K562 (cell line): ENCODE results near the gene DCUN1D3. TPM values are rescaled to one million over a fixed set of nuclear protein-coding genes. Genes with fewer than 3 reads are reported as not detected.

ENCODE experiments used
- ATAC-seq: fragments of 200-7000 bp; cut with Tn5 transposase; 3 replicates; pipeline ENCODE4 v1.9.1; 2020; ENCODE audit warnings: moderate library complexity
- BruUV-seq: library from RNA; stranded (reverse); fragments of 400-500 nt; replicated peaks from 2 replicates; lab custom pipeline; 2021; lab: Mats Ljungman, UMichigan
- CTCF ChIA-PET: fragments of 300-600 bp; formaldehyde crosslinking; extraction: SDS; loops from one replicate; lab custom pipeline; 2021; ENCODE audit warnings: low intra/inter-chr PET ratio; lab: Yijun Ruan, JAX
- POLR2A ChIA-PET: fragments of 300-600, 350-650 bp; sonication (Branson Sonifier 250); formaldehyde crosslinking; extraction: SDS; loops from one replicate; lab custom pipeline; 2021; ENCODE audit warnings: antibody characterized with exemption, inconsistent platforms; lab: Yijun Ruan, JAX
- DNase-seq, 4 experiments: peaks; one replicate each; pipeline versions ENCODE4 v3.0.0 to v3.0.0-alpha.2; 2011 to 2018; ENCODE audit warnings: low spot score in 3 of 4, mixed read lengths in 3 of 4; ENCODE audit errors: extremely low read depth in 1 of 4
- FAIRE-seq: peaks from 2 replicates; lab custom pipeline; 2011; peaks lifted over from hg19 to GRCh38; lab: Jason Lieb, UNC
- H2AFZ ChIP-seq: 2 replicates; pipeline ENCODE4 v1.6.0; 2011; ENCODE audit warnings: low read depth, low read length, control low read depth, inconsistent platforms
- H3K27ac ChIP-seq: fragments of 200-600 bp; 3 replicates; pipeline ENCODE4 v1.8.0; 2011; ENCODE audit warnings: low read depth, mild to moderate bottlenecking, control low read depth, inconsistent platforms, low read length, moderate library complexity, mixed read lengths; ENCODE audit errors: extremely low read depth
- H3K27me3 ChIP-seq, 2 experiments: fragments of 300-600 bp in 1 of 2; 2 replicates in 1 of 2; 3 replicates in 1 of 2; pipeline versions ENCODE4 v1.6.0 to v1.8.0; 2011; ENCODE audit warnings: inconsistent platforms in 2 of 2, low read length in 2 of 2, mild to moderate bottlenecking in 1 of 2, mixed read lengths in 1 of 2, moderate library complexity in 1 of 2; ENCODE audit not compliant: control insufficient read depth in 2 of 2, insufficient read depth in 2 of 2
- H3K36me3 ChIP-seq: fragments of 300-600 bp; 3 replicates; pipeline ENCODE4 v1.8.0; 2011; ENCODE audit warnings: mild to moderate bottlenecking, low read length, inconsistent platforms; ENCODE audit not compliant: control insufficient read depth, insufficient read depth
- H3K4me1 ChIP-seq, 2 experiments: fragments of 200-600 bp in 1 of 2; replicated peaks in 1 of 2; 2 replicates in 1 of 2; 3 replicates in 1 of 2; pipeline versions ENCODE4 v1.5.1 to v1.8.0; 2011; ENCODE audit warnings: inconsistent platforms in 2 of 2, low read length in 2 of 2, mild to moderate bottlenecking in 1 of 2, mixed read lengths in 1 of 2, moderate library complexity in 1 of 2; ENCODE audit not compliant: control insufficient read depth in 2 of 2, insufficient read depth in 2 of 2
- H3K4me2 ChIP-seq: 2 replicates; pipeline ENCODE4 v1.6.1; 2011; ENCODE audit warnings: low read length, control low read depth, inconsistent platforms, mixed read lengths; ENCODE audit not compliant: insufficient read depth
- H3K4me3 ChIP-seq: fragments of 200-600 bp; sonication (generic), shearing (Covaris generic); 2 replicates; pipeline ENCODE4 v1.5.1; 2016; ENCODE audit warnings: control low read depth, inconsistent platforms
- H3K79me2 ChIP-seq: fragments of 200-600 bp; 3 replicates; pipeline ENCODE4 v1.8.0; 2011; ENCODE audit warnings: low read length, inconsistent platforms; ENCODE audit not compliant: control insufficient read depth, insufficient read depth
- H3K9ac ChIP-seq, 2 experiments: 2 replicates each; pipeline versions ENCODE4 v1.6.0 to v1.6.1; 2011; ENCODE audit warnings: low read depth in 2 of 2, low read length in 2 of 2, control low read depth in 1 of 2, inconsistent platforms in 1 of 2, mild to moderate bottlenecking in 1 of 2, mixed read lengths in 1 of 2; ENCODE audit not compliant: insufficient read depth in 1 of 2
- H3K9me1 ChIP-seq: one replicate; pipeline ENCODE4 v1.6.0; 2011; ENCODE audit warnings: inconsistent platforms, mild to moderate bottlenecking, low read length, moderate library complexity; ENCODE audit not compliant: control insufficient read depth, insufficient read depth
- H3K9me3 ChIP-seq: replicated peaks from 2 replicates; pipeline ENCODE4 v1.5.1; 2011; ENCODE audit warnings: low read depth, low read length, inconsistent platforms; ENCODE audit not compliant: control insufficient read depth, insufficient read depth
- H4K20me1 ChIP-seq: replicated peaks from 2 replicates; pipeline ENCODE4 v1.6.1; 2011; ENCODE audit warnings: low read length, inconsistent platforms, mixed read lengths; ENCODE audit not compliant: control insufficient read depth, insufficient read depth
- ADNP ChIP-seq: fragments of 200-800 bp; sonication (Bioruptor generic); IDR thresholded peaks from 2 replicates; pipeline ENCODE4 v1.6.1; 2016; ENCODE audit warnings: missing genetic modification characterization, missing compliant biosample characterization
- ASH1L ChIP-seq: fragments of 450-650 bp; IDR thresholded peaks from 2 replicates; pipeline ENCODE4 v1.6.1; 2018; ENCODE audit warnings: borderline replicate concordance, mild to moderate bottlenecking, low read depth; ENCODE audit not compliant: partially characterized antibody
- CBX1 ChIP-seq: sonication (generic); IDR thresholded peaks from 2 replicates; pipeline ENCODE4 v1.6.1; 2016; ENCODE audit warnings: antibody characterized with exemption, low read depth, mild to moderate bottlenecking
- CBX5 ChIP-seq: IDR thresholded peaks from 2 replicates; pipeline ENCODE4 v1.6.1; 2014; ENCODE audit warnings: low read depth, borderline replicate concordance
- GABPA ChIP-seq: fragments of 200-800 bp; sonication (Bioruptor generic); conservative IDR thresholded peaks from 2 replicates; pipeline ENCODE4 v1.6.1; 2016; ENCODE audit warnings: low read depth, missing genetic modification characterization, missing compliant biosample characterization
- HMGN3 ChIP-seq: IDR thresholded peaks from 2 replicates; pipeline ENCODE4 v1.6.1; 2011; ENCODE audit warnings: borderline replicate concordance, low read depth, mild to moderate bottlenecking, mixed read lengths, low read length; ENCODE audit not compliant: insufficient read length; ENCODE audit errors: extremely low read depth
- MTF1 ChIP-seq: fragments of 250-450 bp; sonication (Bioruptor Pico); IDR thresholded peaks from 2 replicates; pipeline ENCODE4 v1.9.0; 2021; ENCODE audit warnings: moderate library complexity, mild to moderate bottlenecking, inconsistent platforms, borderline replicate concordance
- NFE2L1 ChIP-seq: fragments of 450-650 bp; IDR thresholded peaks from 2 replicates; pipeline ENCODE4 v1.6.1; 2016; ENCODE audit warnings: missing genetic modification characterization, low read depth, mild to moderate bottlenecking, missing compliant biosample characterization, moderate library complexity, borderline replicate concordance
- OTX1 ChIP-seq: fragments of 450-650 bp; formaldehyde crosslinking; IDR thresholded peaks from 2 replicates; pipeline ENCODE4 v1.4.0; 2022; ENCODE audit warnings: mild to moderate bottlenecking
- PHTF2 ChIP-seq: fragments of 250-450 bp; sonication (Bioruptor Pico); IDR thresholded peaks from 2 replicates; pipeline ENCODE4 v1.5.0; 2021; ENCODE audit warnings: mild to moderate bottlenecking
- POLR2B ChIP-seq: fragments of 450-650 bp; IDR thresholded peaks from 2 replicates; pipeline ENCODE4 v1.6.1; 2018; ENCODE audit warnings: low read depth; ENCODE audit not compliant: partially characterized antibody
- TAF7 ChIP-seq: fragments of 450-650 bp; IDR thresholded peaks from 2 replicates; pipeline ENCODE4 v1.6.1; 2016; ENCODE audit warnings: missing genetic modification characterization, missing compliant biosample characterization
- ZBTB1 ChIP-seq: sonication (generic); formaldehyde crosslinking; IDR thresholded peaks from 2 replicates; pipeline ENCODE4 v1.8.1; 2023; ENCODE audit warnings: missing genetic modification reagents, low read depth, mild to moderate bottlenecking, borderline replicate concordance
- ZBTB17 ChIP-seq: fragments of 450-650 bp; formaldehyde crosslinking; IDR thresholded peaks from 2 replicates; pipeline ENCODE4 v1.4.0; 2020; ENCODE audit warnings: mild to moderate bottlenecking
- ZNF133 ChIP-seq: fragments of 250-450 bp; sonication (Bioruptor Pico); IDR thresholded peaks from 2 replicates; pipeline ENCODE4 v1.4.0; 2020; ENCODE audit warnings: mild to moderate bottlenecking
- ZNF174 ChIP-seq: fragments of 250-450 bp; sonication (Bioruptor Pico); IDR thresholded peaks from 2 replicates; pipeline ENCODE4 v1.4.0; 2020; ENCODE audit warnings: mild to moderate bottlenecking
- ZNF780A ChIP-seq: fragments of 250-450 bp; sonication (Bioruptor Pico); IDR thresholded peaks from 2 replicates; pipeline ENCODE4 v1.5.0; 2021; ENCODE audit warnings: mild to moderate bottlenecking
- ZNF79 ChIP-seq: fragments of 250-450 bp; sonication (Bioruptor Pico); IDR thresholded peaks from 2 replicates; pipeline ENCODE4 v1.4.0; 2020; ENCODE audit warnings: low read depth, mild to moderate bottlenecking, moderate library complexity
- WGBS: fragments of 100-300 bp; shearing (Covaris generic); methylation state at CpG from one replicate; pipeline ENCODE4 v1.1.6; 2016; ENCODE audit warnings: low coverage, mixed read lengths; ENCODE audit not compliant: insufficient coverage; ENCODE audit errors: missing lambda C conversion rate; 5-methylcytosine and 5-hydroxymethylcytosine counted together
- in situ Hi-C: fragments of 300-500 bp; cut with MboI; formaldehyde crosslinking; loops from 4 replicates; pipeline ENCODE4 v1.15.0; 2018; ENCODE audit warnings: inconsistent platforms, mixed read lengths
- intact Hi-C: fragments of 100-400 bp; cut with micrococcal nuclease; formaldehyde crosslinking; loops from 2 replicates; pipeline ENCODE4 v1.14.2; 2022
- polyA plus RNA-seq, 8 experiments: library from polyadenylated mRNA; depleted of rRNA in 4 of 8; stranded (reverse) in 5 of 8; unstranded in 3 of 8; fragments of >200 nt; fragmentation: Nextera tagmentation in 2 of 8; fragmentation: Illumina TruSeq in 1 of 8; extraction: Ambion mirVana in 2 of 8; extraction: Trizol in 1 of 8; gene quantifications; 2 replicates each; pipeline versions ENCODE4 v1.2.1 to v1.2.3, GENCODE V29; 2011 to 2014; ENCODE audit warnings: inconsistent platforms in 1 of 8, missing spikeins in 1 of 8
- total RNA-seq, 7 experiments: library from RNA; depleted of rRNA in 6 of 7; stranded (reverse); fragments of >200 nt in 6 of 7; fragmentation: Illumina TruSeq in 2 of 7; extraction: Trizol in 2 of 7; gene quantifications; 2 replicates each; pipeline versions ENCODE4 v1.2.1 to v1.2.3, GENCODE V29; 2011 to 2021; ENCODE audit warnings: low replicate concordance in 1 of 7

DCUN1D3 gene
- total and polyA plus RNA-seq, 9 of the 15 experiments (the other 6 are each of a cell fraction or from before 2014, with no cell fraction given), result 1.0 to 4.7 (median 2.2) TPM

DNA sequence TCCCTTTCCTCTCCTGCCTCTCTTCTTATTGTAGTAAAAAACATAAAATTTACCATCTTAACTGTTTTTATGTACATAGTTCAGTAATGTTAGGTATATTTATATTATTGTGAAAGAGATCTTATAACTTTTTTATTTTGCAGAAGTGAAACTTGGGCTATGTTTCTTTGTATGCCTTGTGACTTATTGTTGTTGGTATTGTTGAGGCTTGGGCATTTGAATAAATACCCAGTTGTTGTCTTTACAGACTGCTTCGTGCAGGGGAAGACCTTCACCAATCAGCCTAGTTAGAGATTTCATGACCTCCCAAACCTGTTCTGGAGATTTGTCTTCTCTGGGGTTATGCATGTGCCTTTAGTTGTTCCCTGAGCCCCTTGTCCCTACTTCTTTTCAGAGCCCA lies 61.9 kb downstream of the DCUN1D3 start:
- Histone ChIP-seq H3K27me3 (no peaks in the 10 kb centered on the region), H2AFZ (no peak overlapping the region), H3K9me3 (0 out of 2 replicates have a peak, but pooled peaks cover 3% of the 10 kb centered on the region), H3K4me1 (no peaks in the 10 kb centered on the region), H3K27ac (no peak overlapping the region), H3K4me3 (no peak overlapping the region), H3K4me2 (no peak overlapping the region), H4K20me1 (no peaks in the 10 kb centered on the region), H3K36me3 (peaks cover 75% of the 10 kb centered on the region), H3K9me1 (no peaks in the 10 kb centered on the region), H3K79me2 (no peaks in the 10 kb centered on the region), H3K9ac (no peak overlapping the region)
- ChIA-PET POLR2A (interaction anchor here (0.6 kb wide), 1 partner anchor 20 kb away, joined by 3 read pairs; no protein-coding TSS in a partner anchor), CTCF (no interaction called here)
- DNase-seq (no peak), ATAC-seq (no peak), FAIRE-seq (no peak)
- 22% methylated on average over 1 of the region's 1 CpG for whole genome bisulfite sequencing
- intact Hi-C loops, result no loop called here
- TF ChIP-seq TAF7 (tag), result no peak
- no peak for TF ChIP-seq ASH1L
- no peak for TF ChIP-seq GABPA
- TF ChIP-seq HMGN3, result no peak
- TF ChIP-seq OTX1 (CRISPR knock-in tag), result no peak
- TF ChIP-seq NFE2L1 (tag), result no peak
- TF ChIP-seq ZBTB17, result no peak
- no peak for TF ChIP-seq POLR2B
- no peak for TF ChIP-seq MTF1 (CRISPR knock-in tag)
- no peak for TF ChIP-seq ZNF780A (CRISPR knock-in tag)
- TF ChIP-seq PHTF2 (CRISPR knock-in tag), result no peak
- no peak for TF ChIP-seq ZNF174 (CRISPR knock-in tag)
- TF ChIP-seq ADNP, result no peak
- TF ChIP-seq ZBTB1 (CRISPR knock-in tag), result no peak
- TF ChIP-seq CBX1, result no peak
- TF ChIP-seq CBX5, result no peak
- TF ChIP-seq ZNF79 (CRISPR knock-in tag), result no peak
- TF ChIP-seq ZNF133 (CRISPR knock-in tag), result no peak
- in situ Hi-C loops, result no loop called here
- no TSS peak for BruUV-seq
